ENCODE measurements around the gene GPAM. TPM values are rescaled to one million over a fixed set of nuclear protein-coding genes. Genes with fewer than 3 reads are reported as not detected.

Gene GPAM
- total RNA-seq: 100 to 1,000 TPM in 2 of 6 experiments, 10 to 100 TPM in 4; 78.8 to 340 (median 90.3) TPM
- long read RNA-seq, partial matches to known transcripts: 2 of 16 reads
- long read RNA-seq, other reads (novel, unspliced or antisense): 14 of 16 reads

GRCh38 chr10:112183329-112184051 is at the start of gene GPAM:
GPAM (minus strand) TSS chr10:112183765; CDS start chr10:112181784, 1,981 bp downstream.
- Histone ChIP-seq H3K27ac (peak within 1 kb of the TSS; percentile 12 to 44 (median 43)), H3K4me3 (peak within 1 kb of the TSS; percentile 48 to 60 (median 59)), H3K36me3 (peaks cover 0 to 37% (median 4%) of the 10 kb centered on the region in 4 donors), H3K27me3 (no peaks in the 10 kb centered on the region), H3K9me3 (no peaks in the 10 kb centered on the region), H3K4me1 (peaks cover 0 to 85% (median 11%) of the 10 kb centered on the region in 4 donors)
- WGBS (ENCODE audit: insufficient coverage, low coverage, low lambda C conversion rate, missing lambda C conversion rate): 4% methylated on average over 10 of the region's 46 CpGs
- TF ChIP-seq CTCF (IDR thresholded peaks at IDR 0.05): no peak
- peak; percentile 47 for TF ChIP-seq POLR2A (IDR thresholded peaks at IDR 0.05)
- intact Hi-C loops (cut with DNase I): no loop called here
- peak; percentile 85 to 90 (median 87) for DNase-seq
- ATAC-seq: peak; percentile 81 to 89 (median 83)

GRCh38 chr10:112232670-112233069 is 49.1 kb upstream of the GPAM start:
- TF ChIP-seq POLR2A (IDR thresholded peaks at IDR 0.05) (no peak), CTCF (IDR thresholded peaks at IDR 0.05) (no peak)
- Histone ChIP-seq H3K4me3 (no peak overlapping the region), H3K27ac (no peak overlapping the region), H3K27me3 (no peaks in the 10 kb centered on the region), H3K4me1 (peaks cover 0 to 36% (median 7%) of the 10 kb centered on the region in 4 donors), H3K36me3 (no peaks in the 10 kb centered on the region), H3K9me3 (no peaks in the 10 kb centered on the region)
- no peak for ATAC-seq
- intact Hi-C loops (cut with DNase I): no loop called here
- 13% methylated on average over 2 of the region's 6 CpGs for WGBS (ENCODE audit: insufficient coverage, low coverage, low lambda C conversion rate, missing lambda C conversion rate)
- no peak for DNase-seq

GRCh38 chr10:112231602-112232400 is 48.2 kb upstream of the GPAM start:
- 37% methylated on average over 9 of the region's 9 CpGs for WGBS (ENCODE audit: insufficient coverage, low coverage, low lambda C conversion rate, missing lambda C conversion rate)
- intact Hi-C loops (cut with DNase I): no loop called here
- TF ChIP-seq POLR2A (IDR thresholded peaks at IDR 0.05): no peak
- no peak for TF ChIP-seq CTCF (IDR thresholded peaks at IDR 0.05)
- no peak for ATAC-seq
- peaks cover 0 to 36% (median 7%) of the 10 kb centered on the region in 4 donors for H3K4me1 ChIP-seq
- H3K27ac ChIP-seq: no peak overlapping the region
- no peaks in the 10 kb centered on the region for H3K27me3 ChIP-seq
- no peak for DNase-seq
- H3K9me3 ChIP-seq: no peaks in the 10 kb centered on the region
- H3K4me3 ChIP-seq: no peak overlapping the region
- H3K36me3 ChIP-seq: no peaks in the 10 kb centered on the region

GRCh38 chr10:112230325-112230988 is 46.9 kb upstream of the GPAM start:
- DNase-seq (no peak), ATAC-seq (no peak)
- H3K9me3 ChIP-seq: no peaks in the 10 kb centered on the region
- peaks cover 0 to 45% (median 7%) of the 10 kb centered on the region in 4 donors for H3K4me1 ChIP-seq
- intact Hi-C loops (cut with DNase I): no loop called here
- H3K36me3 ChIP-seq: no peaks in the 10 kb centered on the region
- H3K27ac ChIP-seq: no peak overlapping the region
- H3K4me3 ChIP-seq: no peak overlapping the region
- TF ChIP-seq CTCF (IDR thresholded peaks at IDR 0.05) (no peak), POLR2A (IDR thresholded peaks at IDR 0.05) (no peak)
- no peaks in the 10 kb centered on the region for H3K27me3 ChIP-seq
- WGBS (ENCODE audit: insufficient coverage, low coverage, low lambda C conversion rate, missing lambda C conversion rate): no CpG with 5 or more reads among the region's 1 CpG

Measured in right lobe of liver (tissue), 6 donors.